ENCODE data around the gene GANC. TPM values are rescaled to one million over a fixed set of nuclear protein-coding genes. Genes with fewer than 3 reads are reported as not detected.

Gene GANC
- total RNA-seq, 1 experiment from 2014 or later, result 15.8 TPM

- H3K23ac ChIP-seq (ENCODE audit: insufficient read length, low read depth, low read length), result no peak overlapping the region
- WGBS (ENCODE audit: extremely low coverage, insufficient read length, low lambda C conversion rate), result no CpG with 5 or more reads among the region's 4 CpGs
- Mint-ChIP-seq H3K27me3 (ENCODE audit: low read depth) (peaks cover 25% of the 10 kb centered on the region), H3K4me3 (no peak overlapping the region), H3K4me1 (no peaks in the 10 kb centered on the region), H3K9me3 (peaks cover 31 to 32% of the 10 kb centered on the region in 2 experiments), H3K36me3 (ENCODE audit: insufficient read depth in 1 of 3, low read depth in 3 of 3) (peaks cover 6 to 26% (median 16%) of the 10 kb centered on the region in 3 experiments; a peak in 6 of 7 replicates), H3K27ac (no peak overlapping the region)
- H3K79me1 ChIP-seq (ENCODE audit: insufficient read depth, low read depth, low read length, poor library complexity, severe bottlenecking), result no peaks in the 10 kb centered on the region
- TF ChIP-seq CTCF (conservative IDR thresholded peaks at IDR 0.05), result no peak
- H3K14ac ChIP-seq (ENCODE audit: insufficient read depth, low read length), result no peak overlapping the region
- no peak overlapping the region for H2BK12ac ChIP-seq (ENCODE audit: insufficient read length, low read depth, low read length)
- no peak overlapping the region for H3K4ac ChIP-seq (ENCODE audit: low read depth, low read length)
- no peaks in the 10 kb centered on the region for H3K4me1 ChIP-seq (ENCODE audit: insufficient read depth, low read length)
- H3K27me3 ChIP-seq (ENCODE audit: insufficient read depth, low read length), result no peaks in the 10 kb centered on the region
- no peak overlapping the region for H2BK20ac ChIP-seq (ENCODE audit: low read depth, low read length, poor library complexity, severe bottlenecking)
- H2BK15ac ChIP-seq (ENCODE audit: low read depth, low read length), result no peak overlapping the region
- no peaks in the 10 kb centered on the region for H3K9me3 ChIP-seq (ENCODE audit: control insufficient read depth, low read depth, low read length)
- no peak for DNase-seq
- no peak overlapping the region for H2AK5ac ChIP-seq (ENCODE audit: insufficient read length, low read length)
- H3K56ac ChIP-seq (ENCODE audit: insufficient read length, low read depth, low read length), result no peak overlapping the region
- H4K20me1 ChIP-seq (ENCODE audit: control insufficient read depth, insufficient read depth, insufficient read length), result no peaks in the 10 kb centered on the region
- H3T11ph ChIP-seq (ENCODE audit: low read length), result no peak overlapping the region
- H3K9ac ChIP-seq (ENCODE audit: extremely low read depth, insufficient read length, low read length), result no peak overlapping the region
- no peak overlapping the region for H3K4me2 ChIP-seq (ENCODE audit: insufficient read depth, insufficient read length, low read length)
- no peak overlapping the region for H2BK120ac ChIP-seq (ENCODE audit: low read depth, low read length, poor library complexity, severe bottlenecking)
- H3K23me2 ChIP-seq (ENCODE audit: insufficient read length, low read depth, low read length, poor library complexity, severe bottlenecking), result no peaks in the 10 kb centered on the region
- H4K5ac ChIP-seq (ENCODE audit: insufficient read length, low read depth, low read length), result no peak overlapping the region
- no peaks in the 10 kb centered on the region for H3K79me2 ChIP-seq (ENCODE audit: insufficient read depth, low read length)
- H4K8ac ChIP-seq (replicated peaks; ENCODE audit: insufficient read length, low read depth, low read length), result no peak overlapping the region
- no peak overlapping the region for H2BK5ac ChIP-seq (ENCODE audit: insufficient read length, low read length)
- no peak overlapping the region for H3K18ac ChIP-seq (ENCODE audit: insufficient read length, low read depth, low read length)
- no peak overlapping the region for H2AFZ ChIP-seq (ENCODE audit: low read length)
- H3K27ac ChIP-seq (ENCODE audit: insufficient read length, low read depth, low read length), result no peak overlapping the region
- no peak overlapping the region for H4K91ac ChIP-seq (ENCODE audit: insufficient read length, low read depth, low read length)
Observed at GRCh38 chr15:42375941-42376340, 102.9 kb downstream of the GANC start.
